Duodenal mucosa (tissue), 2 donors: ENCODE measurements around the gene PRKCSH.

Source experiments
- H3K27ac ChIP-seq: one replicate; pipeline ENCODE4 v1.7.0; 2013; ENCODE audit warnings: low read depth, low read length
- H3K27me3 ChIP-seq, 2 donors: one replicate each; pipeline ENCODE4 v1.7.0; 2013; ENCODE audit warnings: low read length in 2 of 2, control low read depth in 1 of 2; ENCODE audit not compliant: insufficient read depth in 2 of 2, control insufficient read depth in 1 of 2
- H3K36me3 ChIP-seq, 2 donors: one replicate each; pipeline ENCODE4 v1.7.0; 2013; ENCODE audit warnings: low read length in 2 of 2, control low read depth in 1 of 2; ENCODE audit not compliant: insufficient read depth in 2 of 2, control insufficient read depth in 1 of 2
- H3K4me1 ChIP-seq, 2 donors: one replicate each; pipeline ENCODE4 v1.7.0; 2013; ENCODE audit warnings: low read length in 2 of 2, control low read depth in 1 of 2; ENCODE audit not compliant: insufficient read depth in 2 of 2, control insufficient read depth in 1 of 2
- H3K4me3 ChIP-seq, 2 donors: one replicate each; pipeline ENCODE4 v1.7.0; 2013; ENCODE audit warnings: low read length in 2 of 2, low read depth in 1 of 2
- H3K9ac ChIP-seq, 2 donors: one replicate each; pipeline ENCODE4 v1.7.0; 2013; ENCODE audit warnings: low read length in 2 of 2, low read depth in 1 of 2
- H3K9me3 ChIP-seq, 2 donors: one replicate each; pipeline ENCODE4 v1.7.0; 2013; ENCODE audit warnings: low read length in 2 of 2, control low read depth in 1 of 2; ENCODE audit not compliant: control insufficient read depth in 1 of 2

PRKCSH gene

GRCh38 chr19:11437955-11438354 is 2.5 kb downstream of the PRKCSH start:
- Histone ChIP-seq H3K9ac (no peak overlapping the region), H3K27ac (no peak overlapping the region), H3K9me3 (no peaks in the 10 kb centered on the region), H3K27me3 (no peaks in the 10 kb centered on the region), H3K4me3 (no peak overlapping the region), H3K4me1 (peaks cover 11 to 17% of the 10 kb centered on the region in 2 donors), H3K36me3 (peaks cover 23 to 38% of the 10 kb centered on the region in 2 donors)

GRCh38 chr19:11444059-11444458 is 8.6 kb downstream of the PRKCSH start:
- Histone ChIP-seq H3K27me3 (no peaks in the 10 kb centered on the region), H3K9ac (no peak overlapping the region), H3K36me3 (peaks cover 20 to 69% of the 10 kb centered on the region in 2 donors), H3K4me3 (no peak overlapping the region), H3K4me1 (no peaks in the 10 kb centered on the region), H3K27ac (no peak overlapping the region), H3K9me3 (no peaks in the 10 kb centered on the region)

- Histone ChIP-seq H3K27me3 (no peaks in the 10 kb centered on the region), H3K4me1 (no peaks in the 10 kb centered on the region), H3K9me3 (no peaks in the 10 kb centered on the region), H3K36me3 (peaks cover 20 to 79% of the 10 kb centered on the region in 2 donors), H3K27ac (no peak overlapping the region), H3K4me3 (no peak overlapping the region), H3K9ac (no peak overlapping the region)
Observed at GRCh38 chr19:11445141-11445540, 9.7 kb downstream of the PRKCSH start.

- H3K36me3 ChIP-seq, result peaks cover 16 to 71% of the 10 kb centered on the region in 2 donors
Observed at GRCh38 chr19:11446271-11446651, 10.8 kb downstream of the PRKCSH start.

GRCh38 chr19:11446652-11447301 is 11.3 kb downstream of the PRKCSH start:
- Histone ChIP-seq H3K27ac (no peak overlapping the region), H3K4me1 (no peaks in the 10 kb centered on the region), H3K36me3 (peaks cover 12 to 65% of the 10 kb centered on the region in 2 donors), H3K9me3 (no peaks in the 10 kb centered on the region), H3K27me3 (no peaks in the 10 kb centered on the region), H3K4me3 (no peak overlapping the region), H3K9ac (no peak overlapping the region)

More at GRCh38 chr19:11446271-11446651, 10.8 kb downstream of the PRKCSH start:
- Histone ChIP-seq H3K27ac (no peak overlapping the region), H3K4me1 (no peaks in the 10 kb centered on the region), H3K4me3 (no peak overlapping the region), H3K27me3 (no peaks in the 10 kb centered on the region), H3K9me3 (no peaks in the 10 kb centered on the region), H3K9ac (no peak overlapping the region)

GRCh38 chr19:11447347-11448262 is 12.2 kb downstream of the PRKCSH start:
- no peak overlapping the region for H3K9ac ChIP-seq
- H3K4me3 ChIP-seq, result no peak overlapping the region
- no peaks in the 10 kb centered on the region for H3K27me3 ChIP-seq
- H3K27ac ChIP-seq, result no peak overlapping the region
- no peaks in the 10 kb centered on the region for H3K4me1 ChIP-seq
- peaks cover 6 to 58% of the 10 kb centered on the region in 2 donors for H3K36me3 ChIP-seq
- no peaks in the 10 kb centered on the region for H3K9me3 ChIP-seq

- Histone ChIP-seq H3K27me3 (no peaks in the 10 kb centered on the region), H3K4me1 (no peaks in the 10 kb centered on the region), H3K9ac (no peak overlapping the region), H3K27ac (no peak overlapping the region), H3K9me3 (no peaks in the 10 kb centered on the region), H3K4me3 (no peak overlapping the region), H3K36me3 (peaks cover 6 to 58% of the 10 kb centered on the region in 2 donors)
Observed at GRCh38 chr19:11448410-11448809, 13.0 kb downstream of the PRKCSH start.

GRCh38 chr19:11448923-11449554 is 13.6 kb downstream of the PRKCSH start:
- Histone ChIP-seq H3K36me3 (peaks cover 5 to 54% of the 10 kb centered on the region in 2 donors), H3K4me1 (no peaks in the 10 kb centered on the region), H3K9ac (no peak overlapping the region), H3K9me3 (no peaks in the 10 kb centered on the region), H3K4me3 (no peak overlapping the region), H3K27ac (no peak overlapping the region), H3K27me3 (no peaks in the 10 kb centered on the region)

- H3K27me3 ChIP-seq, result no peaks in the 10 kb centered on the region
- H3K4me3 ChIP-seq, result no peak overlapping the region
- H3K27ac ChIP-seq, result no peak overlapping the region
- no peaks in the 10 kb centered on the region for H3K4me1 ChIP-seq
- peaks cover 0 to 37% of the 10 kb centered on the region in 2 donors for H3K36me3 ChIP-seq
- H3K9ac ChIP-seq, result no peak overlapping the region
- H3K9me3 ChIP-seq, result no peaks in the 10 kb centered on the region
Observed at GRCh38 chr19:11450570-11451326, 15.3 kb downstream of the PRKCSH start.
